HepG2 (cell line): Measurements from ENCODE around the gene TMEM214. TPM values are rescaled to one million over a fixed set of nuclear protein-coding genes. Genes with fewer than 3 reads are reported as not detected.

Source experiments
- ATAC-seq: fragments of 200-7000 bp; cut with Tn5 transposase; 3 replicates; pipeline ENCODE4 v1.9.1; 2020; ENCODE audit warnings: mild to moderate bottlenecking, moderate library complexity
- BruUV-seq: library from RNA; stranded (reverse); fragments of 400-500 nt; replicated peaks from 2 replicates; lab custom pipeline; 2021; lab: Mats Ljungman, UMichigan
- CTCF ChIA-PET: fragments of 300-600 bp; formaldehyde crosslinking; extraction: SDS; loops from one replicate; lab custom pipeline; 2021; ENCODE audit warnings: low total read pairs, inconsistent platforms, low intra/inter-chr PET ratio; lab: Yijun Ruan, JAX
- POLR2A ChIA-PET: fragments of 350-600 bp; sonication (Branson Sonifier 250); formaldehyde crosslinking; loops from one replicate; lab custom pipeline; 2020; ENCODE audit warnings: antibody characterized with exemption, inconsistent platforms; lab: Yijun Ruan, JAX
- DNase-seq: peaks from one replicate; pipeline ENCODE4 v3.0.0-alpha.2; 2015; ENCODE audit warnings: low spot score
- FAIRE-seq: peaks from 3 replicates; lab custom pipeline; 2011; peaks lifted over from hg19 to GRCh38; lab: Jason Lieb, UNC
- H2AFZ ChIP-seq: one replicate; pipeline ENCODE4 v1.6.1; 2011; ENCODE audit warnings: low read length, inconsistent platforms
- H3K27ac ChIP-seq: fragments of 300-600 bp; 3 replicates; pipeline ENCODE4 v1.8.0; 2011; ENCODE audit warnings: mixed run types, mild to moderate bottlenecking, mixed read lengths, low read length, inconsistent platforms; ENCODE audit not compliant: insufficient read depth; ENCODE audit errors: extremely low read length
- H3K27me3 ChIP-seq, 2 experiments: fragments of 200-600 bp in 1 of 2; 2 replicates in 1 of 2; 3 replicates in 1 of 2; pipeline versions ENCODE4 v1.6.0 to v1.8.0; 2011; ENCODE audit warnings: low read length in 2 of 2, mild to moderate bottlenecking in 2 of 2, moderate library complexity in 2 of 2, inconsistent platforms in 1 of 2; ENCODE audit not compliant: insufficient read depth in 2 of 2, control insufficient read depth in 1 of 2
- H3K36me3 ChIP-seq, 2 experiments: fragments of 200-600 bp in 1 of 2; replicated peaks in 1 of 2; 2 replicates in 1 of 2; 3 replicates in 1 of 2; pipeline versions ENCODE4 v1.5.1 to v1.8.0; 2011; ENCODE audit warnings: low read length in 2 of 2, inconsistent platforms in 1 of 2; ENCODE audit not compliant: insufficient read depth in 2 of 2, control insufficient read depth in 1 of 2
- H3K4me1 ChIP-seq: 2 replicates; pipeline ENCODE4 v1.5.1; 2012; ENCODE audit warnings: low read length, inconsistent platforms; ENCODE audit not compliant: insufficient read depth
- H3K4me2 ChIP-seq: 2 replicates; pipeline ENCODE4 v1.6.0; 2011; ENCODE audit warnings: low read depth, low read length, inconsistent platforms
- H3K4me3 ChIP-seq, 3 experiments: fragments of 200-600 bp in 1 of 3; sonication (generic), shearing (Covaris generic) in 1 of 3; replicated peaks in 1 of 3; 2 replicates each; pipeline ENCODE4 v1.5.1; 2011 to 2016; ENCODE audit warnings: low read length in 3 of 3, inconsistent platforms in 2 of 3, low read depth in 2 of 3, mild to moderate bottlenecking in 2 of 3, control low read depth in 1 of 3, mixed read lengths in 1 of 3; ENCODE audit not compliant: insufficient read depth in 1 of 3
- H3K79me2 ChIP-seq: one replicate; pipeline ENCODE4 v1.6.1; 2011; ENCODE audit warnings: low read length, inconsistent platforms; ENCODE audit not compliant: insufficient read depth
- H3K9ac ChIP-seq: 2 replicates; pipeline ENCODE4 v1.6.0; 2011; ENCODE audit warnings: mild to moderate bottlenecking, low read depth, low read length, inconsistent platforms; ENCODE audit not compliant: insufficient read depth
- H3K9me3 ChIP-seq: 2 replicates; pipeline ENCODE4 v1.5.1; 2012; ENCODE audit warnings: mild to moderate bottlenecking, low read length
- H4K20me1 ChIP-seq: 2 replicates; pipeline ENCODE4 v1.6.0; 2011; ENCODE audit warnings: inconsistent platforms, mild to moderate bottlenecking, low read length, moderate library complexity; ENCODE audit not compliant: insufficient read depth
- GATAD2A ChIP-seq: IDR thresholded peaks from 2 replicates; pipeline ENCODE4 v1.6.1; 2016
- MAZ ChIP-seq, 2 experiments: sonication (generic) in 1 of 2; formaldehyde crosslinking in 1 of 2; IDR thresholded peaks; 2 replicates each; pipeline versions ENCODE4 v1.5.0 to v1.6.1; 2012 to 2020; ENCODE audit warnings: low read depth in 2 of 2, mild to moderate bottlenecking in 2 of 2, borderline replicate concordance in 1 of 2, improper control_type of control experiment in 1 of 2, low read length in 1 of 2, missing genetic modification reagents in 1 of 2, moderate library complexity in 1 of 2
- PCBP1 ChIP-seq: fragments of 200-400 bp; formaldehyde crosslinking; IDR thresholded peaks from 2 replicates; pipeline ENCODE4 v1.6.1; 2017; ENCODE audit warnings: mild to moderate bottlenecking, low read depth, low read length, borderline replicate concordance
- PTBP1 ChIP-seq: fragments of 200-400 bp; formaldehyde crosslinking; IDR thresholded peaks from 2 replicates; pipeline ENCODE4 v1.6.1; 2018; ENCODE audit warnings: low read length, low read depth; ENCODE audit not compliant: poor library complexity, severe bottlenecking
- ZFYVE20 ChIP-seq: sonication (generic); formaldehyde crosslinking; IDR thresholded peaks from 2 replicates; pipeline ENCODE4 v1.8.0; 2023; ENCODE audit warnings: low read depth, mild to moderate bottlenecking, moderate library complexity, missing genetic modification reagents, borderline replicate concordance
- ZNF296 ChIP-seq: sonication (generic); formaldehyde crosslinking; conservative IDR thresholded peaks from 2 replicates; pipeline ENCODE4 v1.5.0; 2020; ENCODE audit warnings: mild to moderate bottlenecking, missing genetic modification reagents
- ZNF333 ChIP-seq: sonication (generic); formaldehyde crosslinking; IDR thresholded peaks from 2 replicates; pipeline ENCODE4 v1.4.0; 2020; ENCODE audit warnings: mild to moderate bottlenecking, missing genetic modification reagents, borderline replicate concordance
- WGBS: methylation state at CpG from one replicate; pipeline ENCODE4 v1.1.6; 2017; ENCODE audit warnings: low lambda C conversion rate; 5-methylcytosine and 5-hydroxymethylcytosine counted together
- in situ Hi-C: cut with HindIII; loops from 2 replicates; pipeline ENCODE4 v1.10.0; 2017; ENCODE audit warnings: low pct_unique_long_range_greater_than_20kb; ENCODE audit not compliant: extremely low pct_ligation_motif_present
- intact Hi-C: fragments of 100-400 bp; cut with micrococcal nuclease; formaldehyde crosslinking; loops from one replicate; pipeline ENCODE4 v1.10.0; 2022; ENCODE audit not compliant: unreplicated experiment
- polyA plus RNA-seq, 8 experiments: library from polyadenylated mRNA; depleted of rRNA in 3 of 8; stranded (reverse) in 7 of 8; unstranded in 1 of 8; fragments of >200 nt; fragmentation: Illumina TruSeq in 4 of 8; extraction: Trizol in 4 of 8; gene quantifications; 2 replicates each; pipeline versions ENCODE4 v1.2.1 to v1.2.3, GENCODE V29; 2011 to 2016; ENCODE audit warnings: low read depth in 4 of 8, missing spikeins in 1 of 8, mixed read lengths in 1 of 8; ENCODE audit not compliant: insufficient read depth in 1 of 8
- total RNA-seq, 5 experiments: library from RNA; depleted of rRNA; stranded (reverse); fragments of >200 nt; fragmentation: Illumina TruSeq; extraction: Trizol; gene quantifications; 2 replicates each; pipeline ENCODE4 v1.2.3, GENCODE V29; 2016; ENCODE audit warnings: low read depth in 1 of 5

Gene TMEM214
- total and polyA plus RNA-seq, 2 of the 13 experiments (the other 11 are each of a cell fraction or from before 2014, with no cell fraction given) = 58.3 to 132 TPM

DNA sequence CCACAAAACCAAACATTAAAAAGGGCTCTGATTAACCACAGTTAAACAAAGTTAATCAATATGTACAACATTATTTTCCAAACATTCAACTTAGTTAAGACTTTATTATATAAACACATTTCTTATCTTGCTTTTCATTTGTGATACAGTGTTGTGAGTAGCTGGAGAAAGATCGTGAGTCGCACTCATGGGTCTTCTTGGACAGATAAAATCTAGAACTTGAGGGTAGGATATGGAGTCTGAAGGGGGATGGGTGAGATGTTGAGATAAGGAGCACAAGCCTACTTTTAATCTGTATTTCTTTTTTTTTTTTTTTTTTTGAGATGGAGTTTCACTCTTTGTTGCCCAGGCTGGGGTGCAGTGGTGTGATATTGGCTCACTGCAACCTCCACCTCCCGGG, 22.6 kb upstream of the TMEM214 start (continued):
- TF ChIP-seq PCBP1 = no peak
- TF ChIP-seq PTBP1 = no peak
- TF ChIP-seq ZFYVE20 (CRISPR knock-in tag) = no peak
- no peak for TF ChIP-seq MAZ (IDR thresholded peaks at IDR 0.05; ENCODE audit: borderline replicate concordance, low read depth, low read length)
- no peak for TF ChIP-seq MAZ (CRISPR knock-in tag; IDR thresholded peaks at IDR 0.05; ENCODE audit: low read depth)
- TF ChIP-seq, all 625 proteins: peak for 0

DNA sequence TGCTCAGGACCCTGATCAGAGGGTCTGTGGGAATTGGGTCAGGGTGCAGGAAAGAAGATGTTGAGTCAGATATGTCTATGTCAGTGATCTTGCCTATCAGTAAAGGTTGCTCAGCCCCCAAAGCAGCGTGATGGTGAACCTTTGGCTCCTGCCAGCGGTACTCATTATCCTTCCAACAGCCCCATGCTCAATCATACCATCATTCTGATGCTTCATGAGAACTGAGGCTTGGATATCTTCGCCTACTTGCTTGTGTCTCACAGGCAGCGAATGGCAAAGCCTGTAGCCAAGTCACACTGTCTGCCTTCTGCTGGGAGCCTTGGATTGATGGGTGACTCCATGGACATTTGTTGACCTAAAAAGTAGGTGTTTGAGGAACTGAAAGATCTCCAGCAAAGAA, 19.0 kb upstream of the TMEM214 start:
- WGBS = 84% methylated on average over 4 of the region's 4 CpGs
- in situ Hi-C loops = no loop called here
- H3K79me2 ChIP-seq = no peaks in the 10 kb centered on the region
- H3K9me3 ChIP-seq = no peaks in the 10 kb centered on the region
- H3K27ac ChIP-seq = no peak overlapping the region
- no peak for FAIRE-seq
- ATAC-seq = no peak
- POLR2A ChIA-PET = no interaction called here
- peaks cover 28% of the 10 kb centered on the region for H3K4me1 ChIP-seq
- no peak overlapping the region for H3K4me3 ChIP-seq
- no peaks in the 10 kb centered on the region for H4K20me1 ChIP-seq
- no peak overlapping the region for H3K4me2 ChIP-seq
- no TSS peak for BruUV-seq
- DNase-seq = no peak
- intact Hi-C loops = no loop called here
- CTCF ChIA-PET = no interaction called here
- H2AFZ ChIP-seq = no peak overlapping the region
- H3K9ac ChIP-seq = no peak overlapping the region
- TF ChIP-seq GATAD2A (CRISPR knock-in tag) = no peak
- no peak for TF ChIP-seq ZNF296 (CRISPR knock-in tag)
- no peak for TF ChIP-seq ZNF333
- no peaks in the 10 kb centered on the region for H3K27me3 ChIP-seq
- no peaks in the 10 kb centered on the region for H3K36me3 ChIP-seq
